WTC11 (cell line): ENCODE measurements around the gene UBALD1.

ENCODE experiments used
- ATF1 ChIP-seq: sonication (generic); formaldehyde crosslinking; IDR thresholded peaks from 2 replicates; pipeline ENCODE4 v1.8.1; 2023; ENCODE audit warnings: mild to moderate bottlenecking, moderate library complexity, missing genetic modification reagents
- CTCF ChIP-seq: fragments of 200-600 bp; IDR thresholded peaks from 2 replicates; pipeline ENCODE4 v1.8.0; 2022; ENCODE audit warnings: antibody characterized with exemption
- E2F5 ChIP-seq: sonication (generic); formaldehyde crosslinking; IDR thresholded peaks from 2 replicates; pipeline ENCODE4 v1.8.1; 2022; ENCODE audit warnings: mild to moderate bottlenecking, moderate library complexity, missing genetic modification reagents
- GABPB1 ChIP-seq: sonication (generic); formaldehyde crosslinking; IDR thresholded peaks from 2 replicates; pipeline ENCODE4 v1.8.1; 2023; ENCODE audit warnings: mild to moderate bottlenecking, missing genetic modification reagents
- IRF1 ChIP-seq: sonication (generic); formaldehyde crosslinking; IDR thresholded peaks from 2 replicates; pipeline ENCODE4 v1.8.0; 2023; ENCODE audit warnings: missing genetic modification reagents
- MAX ChIP-seq: sonication (generic); formaldehyde crosslinking; IDR thresholded peaks from 2 replicates; pipeline ENCODE4 v1.8.0; 2022; ENCODE audit warnings: mild to moderate bottlenecking, missing genetic modification reagents
- NFYB ChIP-seq: sonication (generic); formaldehyde crosslinking; conservative IDR thresholded peaks from 2 replicates; pipeline ENCODE4 v1.8.0; 2022; ENCODE audit warnings: low read depth, missing genetic modification reagents
- OVOL2 ChIP-seq: fragments of 250-450 bp; sonication (Bioruptor Pico); IDR thresholded peaks from 2 replicates; pipeline ENCODE4 v1.9.0; 2021; ENCODE audit warnings: mild to moderate bottlenecking, borderline replicate concordance
- SMAD3 ChIP-seq: sonication (generic); formaldehyde crosslinking; IDR thresholded peaks from 2 replicates; pipeline ENCODE4 v1.8.0; 2022; ENCODE audit warnings: missing genetic modification reagents, mild to moderate bottlenecking, borderline replicate concordance
- SP1 ChIP-seq: sonication (generic); formaldehyde crosslinking; conservative IDR thresholded peaks from 2 replicates; pipeline ENCODE4 v1.8.1; 2022; ENCODE audit warnings: missing genetic modification reagents
- STAT6 ChIP-seq: sonication (generic); formaldehyde crosslinking; conservative IDR thresholded peaks from 2 replicates; pipeline ENCODE4 v1.8.1; 2023; ENCODE audit warnings: mild to moderate bottlenecking, low read depth, missing genetic modification reagents, moderate library complexity
- USF2 ChIP-seq: sonication (generic); formaldehyde crosslinking; IDR thresholded peaks from 2 replicates; pipeline ENCODE4 v1.8.1; 2023; ENCODE audit warnings: mild to moderate bottlenecking, missing genetic modification reagents, moderate library complexity

- no peak for TF ChIP-seq SP1 (CRISPR knock-in tag)
- no peak for TF ChIP-seq CTCF
- TF ChIP-seq OVOL2: no peak
- TF ChIP-seq E2F5 (CRISPR knock-in tag): no peak
- no peak for TF ChIP-seq STAT6
- TF ChIP-seq SMAD3 (CRISPR knock-in tag): no peak
- no peak for TF ChIP-seq USF2 (CRISPR knock-in tag)
- no peak for TF ChIP-seq GABPB1 (CRISPR knock-in tag)
- no peak for TF ChIP-seq IRF1 (CRISPR knock-in tag)
- no peak for TF ChIP-seq ATF1 (CRISPR knock-in tag)
- TF ChIP-seq MAX (CRISPR knock-in tag): no peak
- TF ChIP-seq NFYB (CRISPR knock-in tag): no peak
Observed at GRCh38 chr16:4641895-4642294, 27.2 kb upstream of the UBALD1 start.
